GM19351 (cell line): ENCODE results near the gene MKRN2.
A peak's percentile ranks its signal among the peaks of the same experiment; 100 is the strongest.

Experiments used
- ATAC-seq: cut with Tn5 transposase; IDR thresholded peaks from one replicate; pipeline ENCODE4 v1.9.1; 2021; ENCODE audit warnings: mild to moderate bottlenecking, moderate library complexity; ENCODE audit not compliant: unreplicated experiment

The MKRN2 gene

GRCh38 chr3:12553921-12554391, 2.9 kb upstream of the MKRN2 start:
- no peak for ATAC-seq

GRCh38 chr3:12556314-12556689, 585 bp upstream of the MKRN2 start:
- no peak for ATAC-seq

GRCh38 chr3:12557473-12558100, 700 bp downstream of the MKRN2 start:
- no peak for ATAC-seq

- no peak for ATAC-seq
Measured at GRCh38 chr3:12558706-12559105, 1.8 kb downstream of the MKRN2 start.

- no peak for ATAC-seq
Measured at GRCh38 chr3:12559520-12559919, 2.6 kb downstream of the MKRN2 start.

GRCh38 chr3:12560505-12561190, 3.8 kb downstream of the MKRN2 start:
- peak; percentile 46 for ATAC-seq

- no peak for ATAC-seq
Measured at GRCh38 chr3:12561397-12561796, 4.5 kb downstream of the MKRN2 start.

GRCh38 chr3:12562451-12562850, 5.6 kb downstream of the MKRN2 start:
- ATAC-seq = no peak

GRCh38 chr3:12566976-12567375, 10.1 kb downstream of the MKRN2 start:
- ATAC-seq = no peak

- ATAC-seq = no peak
Measured at GRCh38 chr3:12568747-12569146, 11.9 kb downstream of the MKRN2 start.

- ATAC-seq = no peak
Measured at GRCh38 chr3:12569836-12570235, 12.9 kb downstream of the MKRN2 start.

GRCh38 chr3:12571986-12572385, 15.1 kb downstream of the MKRN2 start:
- ATAC-seq = no peak

- ATAC-seq = no peak
Measured at GRCh38 chr3:12574131-12574530, 17.2 kb downstream of the MKRN2 start.

- no peak for ATAC-seq
Measured at GRCh38 chr3:12574661-12575060, 17.8 kb downstream of the MKRN2 start.

GRCh38 chr3:12577379-12577778, 20.5 kb downstream of the MKRN2 start:
- no peak for ATAC-seq

GRCh38 chr3:12578742-12579141, 21.9 kb downstream of the MKRN2 start:
- no peak for ATAC-seq

- ATAC-seq = no peak
Measured at GRCh38 chr3:12579456-12579855, 22.6 kb downstream of the MKRN2 start.

- ATAC-seq = no peak
Measured at GRCh38 chr3:12579905-12580304, 23.0 kb downstream of the MKRN2 start.

- ATAC-seq = no peak
Measured at GRCh38 chr3:12582730-12583129, 25.8 kb downstream of the MKRN2 start.

GRCh38 chr3:12583280-12583679, 26.4 kb downstream of the MKRN2 start:
- ATAC-seq = no peak

- no peak for ATAC-seq
Measured at GRCh38 chr3:12584083-12584482, 27.2 kb downstream of the MKRN2 start.

GRCh38 chr3:12585181-12585580, 28.3 kb downstream of the MKRN2 start:
- ATAC-seq = no peak

GRCh38 chr3:12585970-12586369, 29.1 kb downstream of the MKRN2 start:
- peak; percentile 73 for ATAC-seq
